Measurements from ENCODE around the gene TRAF3. TPM values are rescaled to one million over a fixed set of nuclear protein-coding genes. Genes with fewer than 3 reads are reported as not detected.

Gene TRAF3
- total RNA-seq, 1 experiment from 2014 or later = 37.6 TPM

GRCh38 chr14:102903248-102903888 is 126.1 kb downstream of the TRAF3 start:
- no peaks in the 10 kb centered on the region; the same call in 1 of the 2 replicates for H3K36me3 ChIP-seq (ENCODE audit: control insufficient read depth, insufficient read depth, low read length)
- ATAC-seq (no peak), DNase-seq (ENCODE audit: low read depth, low spot score) (no peak)
- H3K27ac ChIP-seq (ENCODE audit: low read length) = no peak overlapping the region
- no peaks in the 10 kb centered on the region for H3K27me3 ChIP-seq (ENCODE audit: control insufficient read depth, insufficient read depth, low read length)
- no peaks in the 10 kb centered on the region for H3K9me3 ChIP-seq (ENCODE audit: control insufficient read depth, insufficient read depth, low read depth, low read length)
- in situ Hi-C loops (cut with HindIII; ENCODE audit: low pct_unique_long_range_greater_than_20kb, low sequenced_read_pairs) (no loop called here), intact Hi-C loops (cut with micrococcal nuclease; ENCODE audit: unreplicated experiment) (no loop called here)
- POLR2A ChIA-PET = no interaction called here
- no peak for TF ChIP-seq TCF7L2 (IDR thresholded peaks at IDR 0.05; ENCODE audit: low read depth, low read length)
- no peak for TF ChIP-seq REST (IDR thresholded peaks at IDR 0.05; ENCODE audit: insufficient read depth in 1 of 2, low read depth in 2 of 2, low read length in 1 of 2)
- no peak for TF ChIP-seq CTCF (IDR thresholded peaks at IDR 0.05)
- TF ChIP-seq SIN3A (IDR thresholded peaks at IDR 0.05; ENCODE audit: borderline replicate concordance, insufficient read depth, low read depth, low read length) = no peak
- no peak for TF ChIP-seq POLR2AphosphoS5 (IDR thresholded peaks at IDR 0.05; ENCODE audit: low read depth, low read length)
- H3K4me1 ChIP-seq (ENCODE audit: control insufficient read depth, insufficient read depth, low read length) = no peaks in the 10 kb centered on the region
- BruUV-seq (replicated peaks) = no TSS peak
- CTCF ChIA-PET = interaction anchor here (0.5 kb wide), 1 partner anchor 395 kb away, joined by 4 read pairs; no protein-coding TSS in a partner anchor
- no peak overlapping the region for H3K4me3 ChIP-seq (ENCODE audit: low read depth in 2 of 2, low read length in 2 of 2)

DNA sequence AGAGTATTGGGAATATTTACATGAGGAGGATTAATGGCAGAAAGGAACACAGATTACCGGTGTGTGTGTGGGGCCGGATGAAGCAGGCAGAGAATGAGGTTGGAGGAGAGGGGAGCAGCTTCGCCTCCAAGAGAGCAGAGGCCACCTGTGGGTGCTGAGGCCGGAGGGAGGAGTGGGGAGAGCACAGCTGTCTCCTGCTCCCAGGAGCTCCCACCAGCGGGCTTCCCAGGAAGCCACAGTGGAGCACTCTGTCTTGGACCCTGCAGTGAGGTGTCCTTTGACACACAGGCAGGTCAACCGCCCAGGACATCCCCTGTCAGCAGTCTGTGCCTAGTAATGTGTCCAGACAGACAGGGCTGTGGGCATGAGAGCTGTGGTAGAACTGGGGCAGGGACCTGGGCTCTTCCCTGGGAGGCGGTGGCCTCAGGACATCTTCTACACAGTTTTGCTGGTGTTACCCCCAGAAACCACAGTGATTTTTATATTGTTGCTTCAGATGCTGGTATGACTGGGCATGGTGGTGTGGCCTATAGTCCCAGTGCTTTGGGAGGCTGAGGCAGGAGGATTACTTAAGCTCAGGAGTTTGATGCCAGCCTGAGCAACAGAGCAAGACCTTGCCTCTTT is 126.8 kb downstream of the TRAF3 start:
- in situ Hi-C loops (cut with HindIII; ENCODE audit: low pct_unique_long_range_greater_than_20kb, low sequenced_read_pairs) = no loop called here

More for the DNA sequence above, 126.8 kb downstream of the TRAF3 start:
- no TSS peak for BruUV-seq (replicated peaks)
- POLR2A ChIA-PET = no interaction called here
- Histone ChIP-seq H3K36me3 (ENCODE audit: control insufficient read depth, insufficient read depth, low read length) (no peaks in the 10 kb centered on the region; the same call in 1 of the 2 replicates), H3K9me3 (ENCODE audit: control insufficient read depth, insufficient read depth, low read depth, low read length) (no peaks in the 10 kb centered on the region), H3K27ac (ENCODE audit: low read length) (no peak overlapping the region), H3K27me3 (ENCODE audit: control insufficient read depth, insufficient read depth, low read length) (no peaks in the 10 kb centered on the region), H3K4me1 (ENCODE audit: control insufficient read depth, insufficient read depth, low read length) (no peaks in the 10 kb centered on the region), H3K4me3 (ENCODE audit: low read depth in 2 of 2, low read length in 2 of 2) (no peak overlapping the region)
- DNase-seq (ENCODE audit: low read depth, low spot score) = no peak
- ATAC-seq = no peak
- CTCF ChIA-PET = interaction anchor here (0.5 kb wide), 1 partner anchor 394 kb away, joined by 4 read pairs; no protein-coding TSS in a partner anchor
- TF ChIP-seq CTCF (IDR thresholded peaks at IDR 0.05) (no peak), REST (IDR thresholded peaks at IDR 0.05; ENCODE audit: insufficient read depth in 1 of 2, low read depth in 2 of 2, low read length in 1 of 2) (no peak), POLR2AphosphoS5 (IDR thresholded peaks at IDR 0.05; ENCODE audit: low read depth, low read length) (no peak), TCF7L2 (IDR thresholded peaks at IDR 0.05; ENCODE audit: low read depth, low read length) (no peak), SIN3A (IDR thresholded peaks at IDR 0.05; ENCODE audit: borderline replicate concordance, insufficient read depth, low read depth, low read length) (no peak)
- intact Hi-C loops (cut with micrococcal nuclease; ENCODE audit: unreplicated experiment) = no loop called here

All from Panc1 (cell line).